Uterus (tissue), 2 donors: ENCODE data around the gene MTMR4.

Experiments
- POLR2A ChIP-seq, 2 donors: fragments of 450-650 bp; IDR thresholded peaks; one replicate each; pipeline ENCODE4 v1.6.1; 2016; ENCODE audit warnings: antibody characterized with exemption in 2 of 2, mild to moderate bottlenecking in 1 of 2, moderate library complexity in 1 of 2
- TF ChIP-seq, protein P1 (sequence below), 4 experiments: fragments of 200-600 bp in 2 of 4; fragments of 450-650 bp in 2 of 4; sonication (generic) in 2 of 4; IDR thresholded peaks; one replicate each; pipeline ENCODE4 v1.5.1; 2016 to 2019; ENCODE audit warnings: antibody characterized with exemption in 4 of 4, mild to moderate bottlenecking in 2 of 4, moderate library complexity in 1 of 4

DNA sequence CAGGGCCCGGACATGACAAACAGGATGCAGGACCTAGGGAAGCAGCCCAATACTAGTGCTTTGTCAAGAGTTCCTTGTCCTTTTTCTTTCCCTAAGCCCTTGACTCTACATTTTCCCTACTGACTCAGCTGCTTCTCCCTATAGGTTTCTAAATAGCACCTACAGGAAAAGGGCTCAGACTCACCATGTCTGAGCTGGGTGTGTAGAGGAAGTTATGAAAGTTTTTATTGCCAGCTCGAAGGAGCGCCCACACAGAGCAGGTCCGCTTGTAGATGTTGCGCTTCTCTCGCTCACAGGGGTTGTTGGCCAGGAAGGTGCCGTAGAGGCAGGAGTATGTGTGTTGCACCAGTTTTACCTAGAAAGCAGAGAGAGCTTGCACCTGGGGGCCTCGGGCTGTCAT lies 10.6 kb downstream of the MTMR4 start:
- TF ChIP-seq, protein P1, sequence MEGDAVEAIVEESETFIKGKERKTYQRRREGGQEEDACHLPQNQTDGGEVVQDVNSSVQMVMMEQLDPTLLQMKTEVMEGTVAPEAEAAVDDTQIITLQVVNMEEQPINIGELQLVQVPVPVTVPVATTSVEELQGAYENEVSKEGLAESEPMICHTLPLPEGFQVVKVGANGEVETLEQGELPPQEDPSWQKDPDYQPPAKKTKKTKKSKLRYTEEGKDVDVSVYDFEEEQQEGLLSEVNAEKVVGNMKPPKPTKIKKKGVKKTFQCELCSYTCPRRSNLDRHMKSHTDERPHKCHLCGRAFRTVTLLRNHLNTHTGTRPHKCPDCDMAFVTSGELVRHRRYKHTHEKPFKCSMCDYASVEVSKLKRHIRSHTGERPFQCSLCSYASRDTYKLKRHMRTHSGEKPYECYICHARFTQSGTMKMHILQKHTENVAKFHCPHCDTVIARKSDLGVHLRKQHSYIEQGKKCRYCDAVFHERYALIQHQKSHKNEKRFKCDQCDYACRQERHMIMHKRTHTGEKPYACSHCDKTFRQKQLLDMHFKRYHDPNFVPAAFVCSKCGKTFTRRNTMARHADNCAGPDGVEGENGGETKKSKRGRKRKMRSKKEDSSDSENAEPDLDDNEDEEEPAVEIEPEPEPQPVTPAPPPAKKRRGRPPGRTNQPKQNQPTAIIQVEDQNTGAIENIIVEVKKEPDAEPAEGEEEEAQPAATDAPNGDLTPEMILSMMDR (IDR thresholded peaks at IDR 0.05), result no peak
- no peak for TF ChIP-seq POLR2A (IDR thresholded peaks at IDR 0.05)
